HG03097 (cell line): ENCODE measurements around the gene CHST3.
"Not testable (repeated sequence)": the region's sequence is repeated elsewhere in the genome, so short reads cannot be mapped to it uniquely, and the experiment has no call there.

Experiments used
- ATAC-seq: cut with Tn5 transposase; IDR thresholded peaks from one replicate; pipeline ENCODE4 v1.9.1; 2021; ENCODE audit not compliant: unreplicated experiment, low FRiP score

The CHST3 gene

DNA sequence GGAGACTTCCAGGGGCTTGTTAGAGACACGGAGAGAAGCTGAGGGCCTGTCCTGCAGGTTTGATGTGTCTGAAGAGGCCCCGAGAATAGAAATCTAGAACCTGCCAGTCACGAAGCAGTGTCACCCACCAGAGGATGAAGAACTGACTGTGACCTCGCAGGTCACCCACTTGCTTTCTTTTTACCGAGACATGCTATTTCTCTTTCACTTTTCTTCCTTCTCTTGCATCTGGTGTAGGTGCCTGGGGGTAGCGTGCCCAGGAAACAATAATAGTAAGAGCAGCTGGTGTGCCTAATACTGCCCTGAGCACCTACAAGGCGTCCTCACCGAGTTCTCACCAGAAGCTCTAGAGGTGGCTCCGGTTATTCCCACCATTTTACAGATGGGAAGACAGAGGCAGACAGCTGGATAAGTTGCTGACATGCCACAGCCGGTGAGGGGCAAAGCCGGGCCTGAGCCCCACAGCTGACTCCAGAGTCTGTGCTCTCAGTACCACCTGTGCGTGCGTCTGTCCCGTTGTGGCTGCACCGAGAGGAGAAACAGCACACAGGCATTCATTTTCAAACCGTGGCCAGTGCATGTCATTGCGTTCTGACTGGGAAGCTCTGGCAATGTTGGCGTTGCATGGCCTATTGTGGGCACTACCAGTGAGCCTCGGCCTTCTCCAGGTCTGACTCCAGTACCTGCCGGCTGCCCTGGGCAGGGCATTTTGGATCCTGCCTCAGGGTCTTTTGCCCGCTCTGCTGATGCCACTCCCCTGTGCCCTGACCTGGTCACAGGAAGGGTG is 7.8 kb downstream of the CHST3 start:
- ATAC-seq, result no peak

DNA sequence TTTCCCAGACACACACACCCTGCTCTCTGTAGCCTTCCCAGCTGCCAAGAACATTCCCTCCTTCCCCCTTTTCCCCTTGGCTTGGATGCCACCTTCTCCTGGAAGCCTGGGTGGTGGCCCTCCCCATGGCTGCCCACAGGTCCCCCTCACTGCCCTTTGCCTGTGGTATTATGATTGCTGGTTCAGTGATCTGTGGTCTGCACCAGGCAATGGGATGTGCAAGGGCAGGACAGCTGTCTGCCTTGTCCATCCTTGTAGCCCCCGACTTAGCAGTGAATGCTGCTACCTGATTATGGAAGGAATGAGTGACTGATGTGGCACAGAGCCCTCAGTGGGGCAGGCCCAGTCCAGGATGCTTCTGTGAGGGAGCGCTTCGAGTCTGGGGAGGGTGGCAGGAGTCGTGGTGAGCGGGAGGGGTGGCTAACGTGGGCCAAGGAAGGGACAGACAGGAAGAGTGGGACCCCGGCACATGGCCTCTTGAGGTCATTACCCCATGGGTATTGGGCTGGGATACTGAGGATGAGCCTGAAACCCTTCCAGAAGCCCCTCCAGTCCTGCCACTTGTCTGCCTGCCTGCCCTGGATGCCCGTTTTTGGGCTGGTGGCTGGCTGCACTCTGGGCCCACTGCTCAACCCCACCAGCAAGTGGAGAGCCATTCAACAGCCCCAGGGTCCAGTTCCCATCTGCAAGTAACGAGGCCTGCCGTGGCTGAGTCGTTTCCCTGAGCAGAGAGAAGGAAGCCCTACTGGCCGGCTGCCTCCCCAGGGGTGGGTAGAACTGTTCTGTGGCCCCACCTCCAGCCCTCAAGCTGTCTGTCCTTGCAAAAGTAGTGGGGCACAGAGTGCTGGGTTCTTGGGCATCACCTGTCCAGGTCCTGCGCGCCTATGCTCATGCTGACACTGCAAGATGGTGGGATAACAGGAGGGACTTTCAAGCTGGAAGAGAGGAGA is 8.8 kb downstream of the CHST3 start:
- ATAC-seq, result no peak

DNA sequence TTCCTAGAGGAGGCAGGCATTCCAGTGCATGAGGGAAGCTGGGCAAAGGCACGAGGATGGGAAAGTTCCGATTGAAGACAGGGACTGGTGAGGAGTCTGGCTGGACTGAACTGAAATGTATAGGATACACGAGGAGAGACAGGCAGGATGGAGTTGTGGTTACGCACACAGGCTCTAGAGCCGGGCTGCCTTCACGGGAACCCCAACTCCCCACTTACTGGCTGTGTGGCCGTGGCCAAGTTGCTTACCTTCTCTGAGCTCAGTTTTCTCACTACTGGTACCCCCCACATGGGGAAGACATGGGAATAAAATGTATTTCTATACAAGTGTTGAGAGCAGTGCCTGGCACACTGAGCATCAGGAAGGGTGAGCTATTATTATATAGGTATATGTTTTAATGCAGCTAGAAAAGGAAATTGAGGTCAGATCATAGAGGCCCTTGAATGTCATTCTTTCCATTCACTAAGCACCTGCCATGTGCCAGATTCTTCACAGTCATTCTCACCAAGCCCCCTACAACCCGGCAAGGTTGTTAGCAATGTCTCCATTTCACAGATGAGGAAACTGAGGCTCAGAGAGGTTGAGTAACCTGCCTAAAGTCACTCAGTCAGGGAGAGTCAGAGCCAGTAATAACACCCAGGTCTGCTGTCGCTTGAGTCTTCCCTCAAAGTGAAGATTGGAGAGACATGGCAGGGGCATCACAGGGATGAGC is 9.7 kb downstream of the CHST3 start:
- ATAC-seq, result no peak

DNA sequence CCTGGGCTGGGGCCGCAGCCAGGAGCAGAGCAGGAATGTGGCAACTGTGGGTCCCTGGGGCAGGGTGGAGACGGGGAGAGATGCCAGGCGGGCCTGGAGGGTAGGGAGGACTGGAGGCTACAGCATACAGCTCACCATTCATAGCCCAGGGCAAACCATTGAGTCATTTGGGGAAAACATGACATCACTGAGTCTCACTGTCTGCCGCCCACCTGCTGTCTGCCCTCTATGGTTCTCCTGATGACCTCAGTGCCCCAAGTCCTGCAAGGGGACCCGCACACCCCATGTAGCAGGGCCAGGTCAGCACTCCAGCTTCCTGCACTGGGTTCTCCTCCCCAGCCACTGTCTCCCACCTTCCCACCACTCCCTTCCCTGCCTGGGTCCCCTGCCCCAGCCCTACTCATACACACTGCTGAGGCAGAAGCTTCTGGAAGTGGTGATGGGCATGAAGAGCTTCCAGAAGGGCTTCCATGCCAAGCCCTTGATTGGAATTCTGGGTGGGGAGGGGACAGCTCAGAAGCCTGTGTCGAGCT is 10.4 kb downstream of the CHST3 start:
- no peak for ATAC-seq

DNA sequence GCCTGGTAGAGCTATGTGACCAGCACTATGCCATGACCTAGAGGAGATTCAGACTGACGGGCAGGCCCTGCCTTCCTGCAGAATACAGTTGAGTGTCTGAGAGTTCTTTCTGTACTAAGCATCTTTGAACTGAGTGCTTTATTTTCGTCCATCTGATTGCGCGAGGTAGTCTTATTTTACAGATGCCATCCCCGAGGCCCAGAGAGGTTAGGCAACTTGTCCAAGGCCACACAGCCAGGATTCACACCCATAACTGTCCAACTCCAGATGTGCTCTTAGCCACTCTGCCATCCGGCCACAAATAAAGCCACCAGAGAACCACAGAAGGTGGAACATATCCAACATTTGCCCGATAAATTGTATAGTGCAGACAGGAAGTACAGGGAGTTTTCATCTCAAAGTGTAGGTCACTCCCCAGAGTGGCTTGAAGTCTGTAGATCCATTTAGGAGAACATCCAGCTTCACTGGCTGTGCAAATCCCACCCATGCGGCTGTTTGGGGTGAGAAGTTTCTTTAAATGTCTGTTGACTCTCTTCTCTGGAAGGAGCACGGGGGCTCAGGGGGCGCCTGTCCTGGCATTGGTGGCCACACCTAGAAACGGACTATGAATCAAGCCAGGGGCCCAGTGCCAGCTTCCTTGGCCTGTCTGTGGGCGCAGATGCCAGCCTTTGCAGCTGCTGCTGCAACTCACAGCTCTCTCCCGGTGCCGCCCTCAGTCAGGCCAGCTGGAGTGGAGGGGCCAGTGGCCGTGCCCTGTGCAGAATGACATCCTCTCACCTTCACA is 11.1 kb downstream of the CHST3 start:
- no peak for ATAC-seq

DNA sequence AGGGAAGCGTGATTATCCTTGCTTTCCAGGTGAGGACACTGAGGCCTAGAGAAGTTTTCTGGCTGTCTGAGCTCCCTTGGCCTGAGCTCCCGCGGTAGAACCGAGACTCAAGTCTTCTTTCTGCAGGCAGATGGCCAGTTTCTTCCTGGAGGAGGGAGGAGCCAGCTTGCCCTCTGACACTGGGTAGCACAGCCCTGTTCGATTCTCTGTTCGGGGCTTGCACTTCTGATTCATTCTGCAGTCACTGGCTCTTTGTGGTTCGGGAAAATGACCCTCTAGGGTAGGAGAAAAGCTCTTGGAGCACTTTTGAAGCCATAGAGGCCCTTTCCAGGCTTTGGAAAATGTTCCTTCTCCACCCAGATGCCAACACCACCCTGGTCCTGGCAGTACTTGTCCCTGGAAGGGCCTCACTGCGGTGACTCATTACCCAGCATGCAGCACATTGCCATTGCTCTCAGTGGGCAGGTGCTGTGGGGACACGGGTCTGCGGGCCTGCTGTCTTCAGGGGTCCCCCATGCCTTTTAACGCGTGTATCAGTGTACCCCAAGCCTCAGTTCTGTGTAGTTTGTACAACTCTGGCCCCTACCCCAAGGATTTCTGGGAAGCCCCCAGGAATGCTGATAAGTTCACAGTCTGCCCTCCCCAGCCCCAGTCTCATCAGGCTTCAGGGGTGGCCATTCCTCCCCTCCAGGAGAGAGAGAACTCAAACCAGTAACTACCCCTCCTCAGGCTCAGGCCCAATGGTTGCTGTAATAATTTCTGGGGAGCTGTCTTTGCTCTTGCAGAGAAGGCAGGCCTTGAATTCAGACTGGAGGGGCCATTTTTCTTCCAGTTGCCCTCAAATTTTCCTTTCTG is 11.9 kb downstream of the CHST3 start:
- no peak for ATAC-seq

DNA sequence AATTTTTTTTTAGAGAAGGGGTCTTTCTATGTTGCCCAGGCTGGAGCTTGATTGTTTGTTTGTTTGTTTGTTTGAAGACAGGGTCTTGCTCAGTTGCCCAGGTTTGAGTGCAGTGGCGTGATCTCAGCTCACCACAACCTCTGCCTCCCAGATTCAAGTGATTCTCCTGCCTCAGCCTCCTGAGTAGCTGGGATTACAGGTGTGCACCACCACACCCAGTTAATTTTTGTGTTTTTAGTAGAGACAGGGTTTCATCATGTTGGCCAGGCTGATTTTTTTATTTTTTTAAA is 13.4 kb downstream of the CHST3 start:
- ATAC-seq, result not testable (repeated sequence)

DNA sequence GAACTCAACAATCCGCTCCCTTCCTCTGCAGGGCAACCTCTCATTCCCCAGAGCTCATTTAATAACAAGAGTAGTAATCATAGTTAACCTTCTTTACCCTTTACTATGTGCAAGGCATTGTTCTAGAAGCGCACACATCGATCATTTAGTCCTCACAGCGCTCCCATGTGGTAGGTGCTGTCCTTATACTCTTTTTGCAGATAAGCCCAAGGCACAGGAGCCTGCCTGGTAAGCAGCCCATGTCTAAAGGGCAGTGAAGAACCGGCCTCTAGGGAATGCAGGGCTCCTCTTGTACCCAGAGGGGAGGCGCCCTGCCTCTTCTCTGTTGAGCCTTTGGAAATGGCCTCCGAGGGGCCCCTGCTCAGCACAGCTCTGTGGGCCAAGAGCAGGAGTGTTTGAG is 14.3 kb downstream of the CHST3 start:
- no peak for ATAC-seq

DNA sequence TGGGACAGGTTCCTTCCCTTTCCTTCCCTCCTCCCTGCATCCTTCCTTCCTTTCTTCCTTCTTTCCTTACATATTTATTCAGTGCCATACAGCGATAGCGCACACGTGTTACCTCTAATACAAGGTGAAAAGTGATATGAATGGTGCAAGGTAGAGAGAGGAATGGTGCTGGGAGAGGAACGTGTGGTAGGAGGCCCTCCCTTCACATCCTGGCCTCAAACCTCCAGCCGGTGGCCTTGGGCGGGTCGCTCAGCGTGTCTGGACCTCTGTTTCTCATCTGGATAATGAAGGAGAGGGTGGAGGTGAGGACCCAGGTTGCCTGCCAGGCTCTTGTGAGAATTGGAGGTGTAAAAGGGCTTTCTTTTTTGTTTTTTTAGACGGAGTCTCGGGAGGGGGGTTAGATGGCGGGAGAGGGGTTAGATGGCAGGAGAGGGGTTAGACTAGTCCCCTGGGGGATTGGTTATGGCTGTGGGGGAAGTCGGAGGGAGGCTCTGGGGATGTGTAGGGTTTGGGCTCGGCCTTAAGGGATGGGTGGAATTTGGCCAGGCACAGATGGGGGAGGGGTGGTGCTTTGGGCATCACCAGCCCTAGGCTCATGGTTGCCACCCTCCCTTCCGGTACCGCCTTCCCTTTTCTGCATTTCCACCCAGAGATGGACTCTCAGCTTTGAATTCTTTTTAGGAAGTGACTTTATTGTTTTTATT is 14.9 kb downstream of the CHST3 start:
- ATAC-seq, result no peak

DNA sequence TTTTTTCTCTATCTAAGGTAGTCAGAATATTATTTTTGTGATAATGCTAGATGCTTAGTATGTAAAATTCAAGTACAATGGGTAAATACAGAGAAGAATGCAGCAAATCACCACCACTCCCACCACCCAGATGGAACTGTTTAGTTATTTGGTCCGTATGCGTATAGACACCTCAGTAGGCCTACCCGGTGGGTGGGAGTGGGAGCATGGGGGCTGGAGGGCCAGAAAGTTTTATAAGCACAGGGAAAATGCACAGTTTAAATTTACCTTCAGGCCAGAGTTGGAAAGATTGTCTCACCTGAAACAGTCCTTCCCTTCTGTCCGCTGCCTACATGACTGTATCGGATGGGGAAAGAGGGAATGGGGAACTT is 15.5 kb downstream of the CHST3 start:
- no peak for ATAC-seq

DNA sequence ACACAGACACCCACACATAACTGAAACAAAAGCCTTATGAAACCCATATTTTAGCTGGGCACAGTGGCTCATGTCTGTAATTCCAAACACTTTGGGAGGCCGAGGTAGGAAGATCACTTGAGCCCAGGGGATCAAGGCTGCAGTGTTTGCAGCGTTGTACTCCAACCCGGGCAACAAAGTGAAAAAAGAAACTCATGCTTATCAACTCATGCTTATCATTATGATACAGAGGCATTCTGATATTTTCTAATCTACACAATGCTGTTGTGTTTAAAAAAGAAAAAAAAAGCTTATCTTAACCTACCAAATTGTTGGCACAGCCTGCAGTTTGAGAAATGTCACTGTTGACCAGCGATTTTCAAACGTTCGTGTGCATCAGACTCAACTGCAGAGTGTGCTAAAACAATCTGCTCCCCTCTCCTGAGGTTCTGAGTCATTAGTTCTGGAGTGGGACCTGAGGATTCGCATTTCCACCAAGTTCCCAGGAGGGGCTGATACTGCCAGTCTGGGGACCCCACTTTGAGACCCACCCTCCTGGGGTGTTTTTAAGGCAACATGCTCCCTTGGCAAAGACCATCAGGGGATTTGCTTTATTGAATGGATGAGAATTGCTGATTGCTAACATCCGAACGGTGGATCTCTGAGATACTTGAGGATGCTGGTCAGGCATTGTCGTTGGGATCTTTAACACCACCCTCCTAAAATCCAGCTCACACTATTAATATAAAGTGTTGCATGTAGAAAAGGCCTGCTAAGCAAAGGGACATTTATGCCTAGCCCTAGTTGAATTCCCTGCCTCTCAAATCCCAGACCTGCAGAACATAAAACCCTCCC is 16.2 kb downstream of the CHST3 start:
- no peak for ATAC-seq

DNA sequence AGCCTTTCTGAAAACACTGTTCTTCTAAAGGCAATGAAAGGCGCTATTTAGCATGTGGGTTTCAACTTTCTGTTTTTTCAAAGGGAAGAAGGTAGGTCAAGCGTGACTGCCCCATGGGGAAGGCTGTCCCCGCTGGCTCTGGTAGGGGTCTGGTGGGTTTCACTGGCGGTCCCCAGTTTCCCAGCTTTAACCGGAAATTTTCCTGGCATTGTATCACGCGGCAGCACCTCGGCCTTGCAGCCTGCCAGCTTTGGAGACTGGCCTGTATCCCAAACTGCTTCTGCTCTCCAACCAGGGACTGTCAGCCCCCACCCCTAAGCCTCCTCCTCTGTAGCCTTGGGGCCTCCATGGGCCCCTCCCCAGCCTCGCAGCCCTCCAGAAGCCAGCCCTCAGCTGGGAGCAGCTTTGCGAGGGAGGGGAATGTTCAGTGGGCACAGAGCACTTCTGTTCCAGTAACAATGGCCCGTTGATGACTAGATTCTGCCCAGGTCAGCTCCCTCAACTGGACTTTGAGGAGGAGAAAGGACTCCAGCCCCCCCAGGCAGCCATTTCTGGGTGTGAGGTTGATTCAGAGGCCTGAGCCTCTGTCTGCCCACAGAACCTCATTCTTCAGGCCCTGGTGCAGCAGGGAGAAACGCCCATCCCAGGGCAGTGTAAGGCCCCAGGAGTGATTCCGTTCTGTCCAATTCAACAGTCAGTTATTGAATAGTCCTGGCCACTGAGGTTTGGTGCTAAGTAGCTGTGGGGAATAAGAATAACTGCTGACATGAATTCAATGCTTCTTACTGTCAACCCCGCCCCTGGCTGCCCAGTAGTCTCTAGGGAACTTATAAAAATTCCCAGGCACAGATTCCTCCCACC is 17.1 kb downstream of the CHST3 start:
- no peak for ATAC-seq

DNA sequence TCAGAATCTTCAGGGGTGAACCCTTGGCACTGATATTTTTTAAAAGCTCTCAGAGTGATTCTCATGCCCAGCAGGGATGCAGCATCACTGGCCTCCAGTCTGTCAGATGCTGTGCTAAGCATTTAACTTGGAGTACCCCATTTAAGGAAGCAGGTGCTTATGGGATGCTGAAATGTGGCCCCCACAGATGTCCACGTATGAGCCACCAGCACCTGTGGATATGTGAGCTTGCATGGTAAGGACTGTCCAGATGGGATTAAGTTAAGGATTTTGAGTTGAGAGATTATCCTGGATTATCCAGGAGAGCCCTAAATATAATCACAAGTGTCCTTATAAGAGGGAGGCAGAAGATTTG is 17.7 kb downstream of the CHST3 start:
- ATAC-seq, result no peak

DNA sequence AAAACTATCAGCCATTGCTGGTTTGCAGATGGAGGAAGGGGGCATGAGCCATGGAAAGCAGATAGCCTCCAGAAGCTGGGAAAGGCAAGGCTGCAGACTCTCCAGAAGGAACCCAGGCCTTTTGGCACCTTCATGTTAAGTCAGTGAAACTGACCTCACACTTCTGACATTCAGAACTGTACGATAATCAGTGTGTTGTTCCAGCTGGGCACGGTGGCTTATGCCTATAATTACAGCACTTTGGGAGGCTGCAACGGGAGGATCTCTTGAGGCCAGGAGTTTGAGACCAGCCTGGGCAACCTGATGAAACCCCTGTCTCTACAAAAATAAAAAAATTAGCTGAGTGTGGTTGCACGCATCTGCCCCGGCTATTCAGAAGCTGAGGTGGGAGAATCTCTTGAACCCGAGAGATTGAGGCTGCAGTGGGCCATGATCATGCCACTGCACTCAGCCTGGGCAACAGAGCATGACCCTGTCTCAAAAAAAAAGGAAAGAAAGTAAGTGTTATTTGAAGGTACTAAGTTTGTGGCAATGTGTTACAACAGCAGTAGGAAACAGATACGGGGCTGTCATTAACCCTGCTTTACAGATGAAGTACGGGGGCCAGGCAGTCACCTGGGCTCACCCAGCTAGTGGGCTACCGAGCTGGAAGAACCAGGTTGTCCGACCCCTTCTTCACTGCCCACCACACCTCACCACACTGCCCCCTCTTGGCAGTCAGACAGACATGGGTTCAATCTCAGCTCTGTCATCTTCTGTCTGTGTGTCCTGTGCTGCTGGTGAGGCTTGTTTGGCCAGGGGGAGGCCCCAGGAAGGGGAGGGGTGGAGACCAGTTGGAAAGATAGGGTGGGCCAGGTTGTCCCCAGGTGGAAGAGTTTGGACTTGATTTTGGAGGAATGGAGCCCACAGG is 18.3 kb downstream of the CHST3 start:
- ATAC-seq, result no peak

DNA sequence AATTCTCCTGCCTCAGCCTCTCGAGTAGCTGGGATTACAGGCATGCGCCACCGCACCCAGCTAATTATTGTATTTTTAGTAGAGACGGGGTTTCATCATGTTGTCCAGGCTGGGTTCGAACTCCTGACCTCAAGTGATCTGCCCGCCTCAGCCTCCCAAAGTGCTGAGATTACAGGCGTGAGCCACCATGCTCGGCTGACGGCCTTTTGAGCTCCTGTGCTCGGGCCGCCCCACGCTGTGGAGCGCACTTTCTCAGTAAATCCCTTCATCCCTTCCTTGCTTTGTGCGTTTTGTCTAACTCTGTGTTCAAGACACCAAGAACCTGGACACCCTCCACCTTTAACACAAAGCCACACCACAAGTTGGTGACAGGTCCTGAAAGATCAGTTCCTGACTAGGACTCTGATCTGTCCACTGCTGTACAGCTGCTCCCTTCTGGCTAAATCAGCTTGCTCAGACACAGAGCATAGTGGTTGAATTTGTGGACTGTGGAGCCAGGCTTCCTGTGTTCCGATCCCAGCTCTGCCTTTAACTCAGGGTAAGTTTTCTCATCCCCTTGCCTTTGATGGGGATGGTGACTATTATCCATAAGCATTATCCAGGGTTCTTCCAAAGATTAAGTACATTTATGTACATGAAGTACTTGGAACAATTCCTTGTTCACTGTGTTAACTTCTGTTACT is 20.1 kb downstream of the CHST3 start:
- ATAC-seq, result no peak
